ENCODE results near the gene PLEKHA3.

- TF ChIP-seq CTCF (IDR thresholded peaks at IDR 0.05; ENCODE audit: low read length) = peak; percentile 89
- TF ChIP-seq EZH2 (IDR thresholded peaks at IDR 0.05; ENCODE audit: borderline replicate concordance, low read length) = no peak
Observed at GRCh38 chr2:178478439-178479274, 1.6 kb upstream of the PLEKHA3 start, which contains the start of gene FKBP7.

Measured in OCI-LY1 (cell line).